GM18907 (cell line): Measurements from ENCODE around the gene METRNL.
"Not testable (repeated sequence)": the region's sequence is repeated elsewhere in the genome, so short reads cannot be mapped to it uniquely, and the experiment has no call there.

ENCODE experiments used
- ATAC-seq: cut with Tn5 transposase; IDR thresholded peaks from one replicate; pipeline ENCODE4 v1.9.1; 2021; ENCODE audit warnings: mild to moderate bottlenecking, moderate library complexity; ENCODE audit not compliant: unreplicated experiment

The METRNL gene

GRCh38 chr17:83065660-83066542 lies 13.5 kb upstream of the METRNL start:
- ATAC-seq: no peak

DNA sequence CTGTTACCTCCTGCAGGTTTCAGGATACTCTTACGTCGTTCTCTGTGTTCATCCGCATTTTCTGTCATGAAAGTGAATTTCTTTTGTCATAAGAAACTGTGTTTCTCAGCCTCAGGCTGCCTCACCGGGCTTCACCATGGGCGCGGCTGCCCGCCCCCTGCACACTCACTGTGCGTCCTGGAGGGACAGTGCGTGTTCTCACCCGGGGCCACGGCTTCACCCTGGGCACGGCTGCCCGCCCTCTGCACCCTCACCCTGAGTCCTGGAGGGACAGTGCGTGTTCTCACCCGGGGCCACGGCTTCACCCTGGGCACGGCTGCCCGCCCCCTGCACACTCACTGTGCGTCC lies 12.9 kb upstream of the METRNL start:
- ATAC-seq: not testable (repeated sequence)

DNA sequence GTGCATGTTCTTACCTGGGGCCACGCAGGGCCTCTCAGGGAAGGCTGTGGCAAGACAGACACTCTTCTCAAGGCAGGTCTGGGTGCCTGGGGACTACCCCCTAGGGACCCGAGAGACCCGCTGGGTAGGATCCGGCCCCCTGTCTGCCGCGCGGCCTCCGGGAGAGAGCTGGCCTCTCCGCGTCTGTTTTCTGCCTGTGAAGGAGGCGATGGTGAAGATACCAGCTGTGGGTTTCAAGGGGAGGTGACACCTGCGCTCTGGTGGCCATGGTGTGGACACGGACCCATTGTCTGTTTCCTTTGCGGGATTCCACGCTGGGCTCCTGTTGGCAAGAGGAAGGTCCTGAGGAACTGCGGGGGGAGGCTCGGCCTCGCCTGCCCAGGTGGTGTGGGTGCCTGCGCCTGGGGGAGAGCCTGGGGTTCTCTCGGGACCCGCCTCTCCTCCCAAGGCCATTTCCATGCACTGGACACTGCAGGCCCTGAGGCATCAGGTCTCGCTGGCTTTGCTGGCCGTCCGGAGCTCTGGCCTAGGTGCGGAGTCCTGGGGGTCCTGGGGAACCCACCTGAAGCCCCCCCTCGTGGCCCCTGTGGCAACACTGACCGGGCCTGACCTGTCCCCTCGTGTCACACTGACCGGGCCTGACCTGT lies 12.2 kb upstream of the METRNL start:
- no peak for ATAC-seq

DNA sequence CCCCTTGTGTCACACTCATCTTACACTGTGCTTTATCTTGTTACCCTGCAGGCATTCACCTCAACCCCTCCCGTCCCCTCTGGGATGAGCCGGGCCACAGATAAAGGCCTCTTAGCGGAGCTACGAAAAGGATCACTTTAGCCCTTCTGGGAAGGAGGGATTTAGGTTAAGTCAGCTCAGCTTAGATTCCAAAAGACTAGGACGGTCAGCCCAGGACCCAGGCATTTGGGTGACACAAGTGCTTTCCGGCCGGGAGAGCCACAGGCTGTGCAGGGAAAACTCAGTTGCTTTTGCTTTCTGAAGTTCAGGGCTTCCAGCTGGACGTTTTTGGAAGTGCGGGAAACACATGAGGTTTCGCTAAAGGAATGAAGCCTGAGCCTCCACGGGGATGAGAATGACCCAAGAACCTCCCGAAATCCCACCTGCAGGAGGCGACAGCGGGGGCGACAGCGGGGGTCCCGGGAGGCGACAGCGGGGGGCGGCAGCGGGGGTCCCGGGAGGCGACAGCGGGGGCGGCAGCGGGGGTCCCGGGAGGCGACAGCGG lies 11.6 kb upstream of the METRNL start:
- no peak for ATAC-seq

- ATAC-seq: no peak
Measured at GRCh38 chr17:83068641-83069570, 10.5 kb upstream of the METRNL start.

GRCh38 chr17:83069571-83069906 lies 9.9 kb upstream of the METRNL start:
- no peak for ATAC-seq

DNA sequence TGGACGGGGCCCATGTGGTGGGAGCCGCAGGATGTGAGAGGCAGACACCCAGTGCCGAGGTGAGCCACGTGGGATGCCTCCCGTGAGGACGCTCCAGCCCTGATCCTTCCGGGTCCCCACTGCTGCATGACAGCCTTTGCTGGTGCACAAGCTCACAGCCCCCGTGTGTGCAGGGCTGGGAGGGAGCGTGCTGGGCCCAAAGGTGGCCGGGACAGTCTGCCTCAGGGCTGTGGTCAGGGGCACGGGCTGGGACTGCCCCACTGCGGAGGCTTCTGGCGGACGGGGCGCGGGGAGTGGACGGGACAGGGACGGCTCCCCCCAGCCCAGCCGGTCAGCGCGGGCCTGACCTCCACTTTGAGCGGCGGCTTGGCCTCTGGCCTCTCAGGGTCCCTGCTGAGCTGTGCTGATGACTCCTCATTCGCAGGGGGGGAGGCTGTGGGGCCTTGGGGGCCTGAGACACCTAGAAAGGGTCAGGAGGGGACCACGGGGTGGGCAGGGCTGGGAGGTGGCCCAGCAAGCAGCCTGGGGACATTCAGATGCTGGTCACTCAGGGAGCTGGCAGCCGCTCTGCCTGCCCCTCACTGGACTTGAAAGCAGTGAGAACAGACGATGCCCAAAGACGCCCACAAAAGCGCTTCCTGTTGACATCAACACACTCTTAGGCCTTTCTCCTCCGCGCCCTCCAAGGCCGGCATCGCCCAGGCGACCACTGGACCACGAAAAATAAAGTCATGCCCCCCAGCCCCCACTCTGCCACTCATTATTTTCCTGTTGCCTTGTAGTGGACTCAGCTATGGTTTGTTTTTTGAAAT lies 9.3 kb upstream of the METRNL start:
- no peak for ATAC-seq

- no peak for ATAC-seq
Measured at GRCh38 chr17:83070800-83071341, 8.5 kb upstream of the METRNL start.

DNA sequence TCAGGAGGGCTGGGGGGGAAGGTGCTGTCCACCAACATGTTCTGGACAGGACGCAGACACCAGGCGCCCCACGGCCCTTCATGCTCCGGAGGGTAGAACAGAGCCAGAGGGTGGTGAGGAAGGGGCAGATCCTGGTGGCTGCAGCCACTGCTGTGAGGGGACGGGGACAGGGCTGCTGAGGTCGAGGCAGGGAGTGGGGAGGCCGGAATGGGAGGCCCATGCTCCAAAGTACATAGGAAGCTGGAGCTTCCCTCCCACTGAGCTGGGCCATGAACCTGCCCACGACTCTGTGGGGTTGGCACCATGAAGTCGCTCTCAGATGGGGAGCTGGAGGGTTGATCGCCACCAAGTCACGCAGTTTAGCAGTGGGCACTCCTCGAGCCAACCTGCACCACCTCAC lies 8.0 kb upstream of the METRNL start:
- no peak for ATAC-seq

DNA sequence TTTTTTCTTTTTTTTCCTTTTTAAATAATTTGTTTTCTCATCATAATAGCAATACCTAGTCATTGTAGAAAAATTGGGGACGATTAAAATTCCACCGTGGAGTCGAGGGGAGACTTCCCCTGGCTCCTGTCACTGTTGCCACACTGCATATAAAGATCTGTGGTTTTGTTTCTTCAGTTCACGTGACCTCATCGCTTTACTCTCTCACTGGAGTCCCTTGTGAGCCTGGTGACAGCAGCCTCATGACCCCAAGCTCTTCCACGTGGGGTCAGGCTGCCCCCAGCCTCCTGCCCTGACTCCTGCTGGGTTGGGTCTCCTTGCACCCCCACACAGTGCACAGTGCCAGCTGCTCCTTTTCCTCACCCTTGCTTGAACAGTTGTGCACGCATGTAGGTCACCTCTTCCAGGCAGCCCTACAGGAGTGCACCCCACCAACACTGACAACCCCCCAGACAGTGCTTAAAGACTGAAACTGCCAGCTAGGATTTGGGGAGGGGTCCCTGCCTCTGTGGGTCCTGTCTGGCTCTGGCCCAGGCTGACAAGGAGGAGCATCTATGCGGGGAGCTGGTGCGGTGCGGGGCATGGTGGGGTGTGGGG lies 7.3 kb upstream of the METRNL start:
- no peak for ATAC-seq

GRCh38 chr17:83072600-83073358 lies 6.6 kb upstream of the METRNL start:
- ATAC-seq: no peak

DNA sequence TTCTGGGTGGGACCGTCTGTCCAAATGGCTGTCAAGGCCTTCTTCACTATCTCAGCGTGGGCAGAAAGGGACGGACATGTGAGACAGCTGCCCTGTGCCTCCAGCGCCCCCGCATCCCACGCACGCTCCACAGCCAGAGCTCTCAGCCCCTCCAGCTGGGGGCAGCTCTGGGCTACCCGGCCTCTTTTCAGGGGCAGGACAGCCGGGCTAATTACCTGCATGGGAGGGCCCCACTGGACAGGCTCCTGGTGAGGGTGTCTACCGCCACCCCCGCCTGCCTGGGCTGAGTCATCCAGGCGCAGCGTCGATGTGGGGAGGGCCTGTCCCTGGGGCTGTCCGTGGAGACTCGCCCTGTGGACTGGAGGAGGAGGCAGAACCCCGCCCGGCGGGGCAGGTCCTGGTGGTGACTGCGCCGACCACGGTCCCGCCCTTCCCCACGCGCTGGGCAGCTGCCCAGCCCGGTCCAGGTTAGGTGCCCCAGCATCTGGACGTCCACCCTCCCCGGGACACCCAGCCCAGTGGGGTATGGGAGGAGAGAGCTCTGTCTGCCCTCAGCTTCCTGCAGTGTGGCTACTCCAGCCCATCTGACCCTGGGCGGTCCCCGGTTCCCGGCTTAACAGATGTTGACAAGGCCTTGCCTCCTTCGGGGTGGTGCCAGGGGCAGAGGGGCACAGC lies 5.9 kb upstream of the METRNL start:
- ATAC-seq: no peak

DNA sequence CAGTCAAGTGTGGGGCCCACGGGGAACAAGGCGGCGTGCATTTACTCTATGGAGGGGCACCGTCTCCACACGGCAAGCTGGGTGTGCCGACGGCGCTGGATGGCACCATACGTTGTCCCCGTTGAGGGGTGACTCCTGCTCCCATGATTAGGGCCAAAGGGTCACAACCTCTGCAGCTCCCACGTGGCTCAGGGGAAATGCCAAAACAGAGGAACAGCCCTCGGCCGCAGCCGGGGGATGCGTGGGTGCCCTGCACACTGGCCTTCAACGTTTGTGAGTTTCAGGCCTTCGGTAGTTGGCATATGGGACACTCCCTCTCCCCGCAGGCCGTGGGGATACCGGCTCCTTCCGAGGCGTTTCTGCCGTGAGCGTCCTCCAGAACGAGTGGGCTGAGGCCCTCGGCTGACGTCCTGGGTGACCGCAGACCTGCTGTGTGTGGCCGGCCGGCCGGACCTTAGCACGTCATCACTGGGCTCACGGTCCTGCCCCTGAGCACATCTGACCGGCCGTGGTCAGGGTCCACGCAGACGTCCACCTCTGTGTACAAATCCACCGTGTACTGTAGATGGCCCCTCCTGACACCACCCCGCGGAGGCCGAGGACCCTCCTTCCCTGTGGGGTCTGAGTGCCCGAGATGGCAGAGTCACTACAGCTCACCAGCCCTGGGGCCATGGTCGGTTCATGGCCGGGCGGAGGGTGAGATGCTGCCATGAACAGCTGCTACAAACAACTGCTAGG lies 4.8 kb upstream of the METRNL start:
- ATAC-seq: no peak

GRCh38 chr17:83075270-83075880 lies 4.0 kb upstream of the METRNL start:
- ATAC-seq: no peak

- no peak for ATAC-seq
Measured at GRCh38 chr17:83076938-83077337, 2.5 kb upstream of the METRNL start.

- ATAC-seq: no peak
Measured at GRCh38 chr17:83077411-83077810, 2.0 kb upstream of the METRNL start.

DNA sequence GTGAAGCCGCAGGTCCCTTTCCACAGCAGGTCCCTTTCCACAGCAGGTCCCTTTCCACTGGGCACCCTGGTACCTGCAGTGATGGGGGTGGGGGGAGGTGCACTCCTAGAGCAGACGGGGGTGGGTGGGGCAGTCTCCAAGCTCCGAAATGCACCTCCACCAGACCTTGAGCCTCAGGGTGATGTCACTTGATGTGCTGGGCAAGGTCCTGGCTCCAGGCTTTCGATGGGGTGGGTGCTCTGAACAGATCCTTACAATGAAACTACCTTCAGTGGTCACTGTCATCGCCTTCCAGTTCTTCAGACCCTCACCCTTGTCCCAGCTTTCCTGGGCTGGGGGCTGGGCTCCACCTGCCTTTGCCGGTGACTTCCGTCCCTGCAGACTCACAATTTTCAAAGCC lies 1.5 kb upstream of the METRNL start:
- no peak for ATAC-seq
